ENCODE measurements around the gene POLG2. TPM values are rescaled to one million over a fixed set of nuclear protein-coding genes. Genes with fewer than 3 reads are reported as not detected.

The POLG2 gene
- 14.3 and 16.9 TPM in 2 replicates for polyA plus RNA-seq
- 12.6 and 13.6 TPM in 2 replicates for polyA minus RNA-seq

- peak within 1 kb of the TSS; percentile 80 for H3K27ac ChIP-seq (ENCODE audit: low read length)
- H2AFZ ChIP-seq (ENCODE audit: low read depth, low read length), result no peak within 1 kb of the TSS
- peaks cover 18% of the 10 kb centered on the region for H4K20me1 ChIP-seq (ENCODE audit: insufficient read depth)
- peak within 1 kb of the TSS; percentile 94 for H3K4me2 ChIP-seq (ENCODE audit: low read length)
- H3K9ac ChIP-seq (ENCODE audit: low read length), result peak within 1 kb of the TSS; percentile 66
- no peaks in the 10 kb centered on the region for H3K9me3 ChIP-seq (ENCODE audit: low read length)
- TF ChIP-seq EP300 (conservative IDR thresholded peaks at IDR 0.05; ENCODE audit: poor library complexity, severe bottlenecking), result no peak
- peak; percentile 97 for TF ChIP-seq MXI1 (conservative IDR thresholded peaks at IDR 0.05; ENCODE audit: poor library complexity, severe bottlenecking)
- peak; percentile 86 for TF ChIP-seq POLR2AphosphoS5 (IDR thresholded peaks at IDR 0.05)
- TF ChIP-seq REST (IDR thresholded peaks at IDR 0.05; ENCODE audit: borderline replicate concordance), result peak; percentile 32
- TF ChIP-seq SMC3 (conservative IDR thresholded peaks at IDR 0.05; ENCODE audit: poor library complexity), result peak; percentile 54
- TF ChIP-seq, protein P1, sequence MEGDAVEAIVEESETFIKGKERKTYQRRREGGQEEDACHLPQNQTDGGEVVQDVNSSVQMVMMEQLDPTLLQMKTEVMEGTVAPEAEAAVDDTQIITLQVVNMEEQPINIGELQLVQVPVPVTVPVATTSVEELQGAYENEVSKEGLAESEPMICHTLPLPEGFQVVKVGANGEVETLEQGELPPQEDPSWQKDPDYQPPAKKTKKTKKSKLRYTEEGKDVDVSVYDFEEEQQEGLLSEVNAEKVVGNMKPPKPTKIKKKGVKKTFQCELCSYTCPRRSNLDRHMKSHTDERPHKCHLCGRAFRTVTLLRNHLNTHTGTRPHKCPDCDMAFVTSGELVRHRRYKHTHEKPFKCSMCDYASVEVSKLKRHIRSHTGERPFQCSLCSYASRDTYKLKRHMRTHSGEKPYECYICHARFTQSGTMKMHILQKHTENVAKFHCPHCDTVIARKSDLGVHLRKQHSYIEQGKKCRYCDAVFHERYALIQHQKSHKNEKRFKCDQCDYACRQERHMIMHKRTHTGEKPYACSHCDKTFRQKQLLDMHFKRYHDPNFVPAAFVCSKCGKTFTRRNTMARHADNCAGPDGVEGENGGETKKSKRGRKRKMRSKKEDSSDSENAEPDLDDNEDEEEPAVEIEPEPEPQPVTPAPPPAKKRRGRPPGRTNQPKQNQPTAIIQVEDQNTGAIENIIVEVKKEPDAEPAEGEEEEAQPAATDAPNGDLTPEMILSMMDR (IDR thresholded peaks at IDR 0.05; ENCODE audit: poor library complexity, severe bottlenecking), result peak; percentile 72
- peak; percentile 63 for TF ChIP-seq TAF1 (IDR thresholded peaks at IDR 0.05; ENCODE audit: low read depth)
- no peak for TF ChIP-seq EZH2 (IDR thresholded peaks at IDR 0.05; ENCODE audit: borderline replicate concordance, insufficient read depth, low read length, poor library complexity, severe bottlenecking)
- no peak for TF ChIP-seq RAD21 (conservative IDR thresholded peaks at IDR 0.05)
- peaks cover 40% of the 10 kb centered on the region for H3K79me2 ChIP-seq (replicated peaks; ENCODE audit: insufficient read depth, low read length)
- peak within 1 kb of the TSS; percentile 86 for H3K4me3 ChIP-seq (ENCODE audit: low read length)
- no peaks in the 10 kb centered on the region for H3K9me2 ChIP-seq (ENCODE audit: insufficient read depth, low read length)
- H3F3A ChIP-seq (ENCODE audit: insufficient read depth, low read length, poor library complexity, severe bottlenecking), result peaks cover 16% of the 10 kb centered on the region
- no peaks in the 10 kb centered on the region for H3K27me3 ChIP-seq (ENCODE audit: insufficient read depth, low read depth, low read length)
- H3K36me3 ChIP-seq (ENCODE audit: insufficient read depth, low read length), result peaks cover 12% of the 10 kb centered on the region
These were observed at the start of gene POLG2 for GRCh38 chr17:64496786-64497564. POLG2 (minus strand) TSS chr17:64497054; CDS start chr17:64496968, 86 bp downstream.

- H3K27ac ChIP-seq (ENCODE audit: low read length), result no peak overlapping the region
- no peak overlapping the region for H2AFZ ChIP-seq (ENCODE audit: low read depth, low read length)
- H4K20me1 ChIP-seq (ENCODE audit: insufficient read depth), result no peaks in the 10 kb centered on the region
- no peaks in the 10 kb centered on the region for H3K79me2 ChIP-seq (replicated peaks; ENCODE audit: insufficient read depth, low read length)
- no peak overlapping the region for H3K4me2 ChIP-seq (ENCODE audit: low read length)
- no peaks in the 10 kb centered on the region for H3K27me3 ChIP-seq (ENCODE audit: insufficient read depth, low read depth, low read length)
- H3F3A ChIP-seq (ENCODE audit: insufficient read depth, low read length, poor library complexity, severe bottlenecking), result no peaks in the 10 kb centered on the region
- no peak overlapping the region for H3K9ac ChIP-seq (ENCODE audit: low read length)
- H3K36me3 ChIP-seq (ENCODE audit: insufficient read depth, low read length), result peaks cover 5% of the 10 kb centered on the region
- no peak overlapping the region for H3K4me3 ChIP-seq (ENCODE audit: low read length)
- H3K9me2 ChIP-seq (ENCODE audit: insufficient read depth, low read length), result no peaks in the 10 kb centered on the region
- H3K9me3 ChIP-seq (ENCODE audit: low read length), result no peaks in the 10 kb centered on the region
- TF ChIP-seq EP300 (conservative IDR thresholded peaks at IDR 0.05; ENCODE audit: poor library complexity, severe bottlenecking), result no peak
- no peak for TF ChIP-seq RAD21 (conservative IDR thresholded peaks at IDR 0.05)
- TF ChIP-seq SMC3 (conservative IDR thresholded peaks at IDR 0.05; ENCODE audit: poor library complexity), result no peak
- no peak for TF ChIP-seq REST (IDR thresholded peaks at IDR 0.05; ENCODE audit: borderline replicate concordance)
- TF ChIP-seq TAF1 (IDR thresholded peaks at IDR 0.05; ENCODE audit: low read depth), result no peak
- TF ChIP-seq POLR2AphosphoS5 (IDR thresholded peaks at IDR 0.05), result no peak
- TF ChIP-seq, protein P1 (IDR thresholded peaks at IDR 0.05; ENCODE audit: poor library complexity, severe bottlenecking), result no peak
- TF ChIP-seq MXI1 (conservative IDR thresholded peaks at IDR 0.05; ENCODE audit: poor library complexity, severe bottlenecking), result no peak
- no peak for TF ChIP-seq EZH2 (IDR thresholded peaks at IDR 0.05; ENCODE audit: borderline replicate concordance, insufficient read depth, low read length, poor library complexity, severe bottlenecking)
These were observed 47.9 kb upstream of the POLG2 start for GRCh38 chr17:64544742-64545141.
